Epidermal melanocyte (primary cell): ENCODE data around the gene FYN.

Source experiments
- DNase-seq: peaks from one replicate; pipeline ENCODE4 v3.0.0; 2011; ENCODE audit warnings: low spot score; ENCODE audit not compliant: insufficient read length

The FYN gene

GRCh38 chr6:111834356-111834755 lies 38.9 kb downstream of the FYN start:
- no peak for DNase-seq

GRCh38 chr6:111832833-111833418 lies 40.3 kb downstream of the FYN start:
- DNase-seq, result peak; percentile 51

GRCh38 chr6:111831408-111831807 lies 41.8 kb downstream of the FYN start:
- DNase-seq, result no peak

GRCh38 chr6:111829998-111830397 lies 43.3 kb downstream of the FYN start:
- DNase-seq, result no peak

GRCh38 chr6:111829581-111829980 lies 43.7 kb downstream of the FYN start:
- DNase-seq, result no peak

GRCh38 chr6:111828809-111829208 lies 44.4 kb downstream of the FYN start:
- DNase-seq, result no peak

GRCh38 chr6:111825439-111826086 lies 47.7 kb downstream of the FYN start:
- no peak for DNase-seq

- DNase-seq, result no peak
Measured at GRCh38 chr6:111824608-111825337, 48.5 kb downstream of the FYN start.

GRCh38 chr6:111823831-111824607 lies 49.2 kb downstream of the FYN start:
- no peak for DNase-seq

- no peak for DNase-seq
Measured at GRCh38 chr6:111823012-111823411, 50.2 kb downstream of the FYN start.

GRCh38 chr6:111819458-111819857 lies 53.8 kb downstream of the FYN start:
- DNase-seq, result no peak

- DNase-seq, result no peak
Measured at GRCh38 chr6:111818539-111819226, 54.6 kb downstream of the FYN start.

GRCh38 chr6:111817451-111818120 lies 55.7 kb downstream of the FYN start:
- DNase-seq, result no peak

- DNase-seq, result no peak
Measured at GRCh38 chr6:111813677-111814310, 59.5 kb downstream of the FYN start.

- no peak for DNase-seq
Measured at GRCh38 chr6:111813237-111813636, 60.0 kb downstream of the FYN start.

- no peak for DNase-seq
Measured at GRCh38 chr6:111812060-111813038, 60.9 kb downstream of the FYN start.

GRCh38 chr6:111810294-111811131 lies 62.7 kb downstream of the FYN start:
- DNase-seq, result no peak

- no peak for DNase-seq
Measured at GRCh38 chr6:111809766-111810165, 63.5 kb downstream of the FYN start.
